ENCODE measurements around the gene MAPK8IP2. TPM values are rescaled to one million over a fixed set of nuclear protein-coding genes. Genes with fewer than 3 reads are reported as not detected.

MAPK8IP2 gene
- total RNA-seq (2022; extraction: Qiagen RNA extraction): 2.5 to 4.0 TPM (median 3.6 TPM) in 5 replicates

DNA sequence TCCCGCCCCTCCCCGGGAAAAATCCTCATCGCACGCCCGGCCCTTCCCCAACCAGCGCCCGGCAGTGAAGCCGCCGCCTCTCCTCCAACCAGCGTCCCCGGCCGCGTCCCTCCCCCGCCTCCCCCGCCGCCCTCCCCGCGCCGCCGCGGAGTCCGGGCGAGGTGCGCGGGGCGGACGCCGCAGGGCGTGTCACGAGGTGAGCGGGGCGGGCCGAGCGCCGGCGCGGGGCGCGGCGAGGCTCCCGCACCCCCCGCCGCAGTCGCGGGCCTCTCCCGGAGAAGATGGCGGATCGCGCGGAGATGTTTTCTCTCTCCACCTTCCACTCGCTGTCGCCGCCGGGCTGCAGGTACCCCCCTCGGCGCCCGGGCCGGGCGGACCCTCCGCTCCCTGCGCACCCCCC lies at the start of gene MAPK8IP2:
Gene MAPK8IP2 (plus strand): TSS at position 256 of the 400 bp plus-strand sequence. CDS start 26 bp downstream, at position 282.

GRCh38 chr22:50562523-50563412 lies 37.8 kb upstream of the MAPK8IP2 start, which contains the start of gene SYCE3:
SYCE3 (minus strand) TSS chr22:50562919; CDS start chr22:50556405, 6,514 bp downstream.

GRCh38 chr22:50577987-50578775 lies 22.4 kb upstream of the MAPK8IP2 start, which contains the start of gene CPT1B:
CPT1B (minus strand) TSS chr22:50578427; CDS start chr22:50577915, 512 bp downstream.

DNA sequence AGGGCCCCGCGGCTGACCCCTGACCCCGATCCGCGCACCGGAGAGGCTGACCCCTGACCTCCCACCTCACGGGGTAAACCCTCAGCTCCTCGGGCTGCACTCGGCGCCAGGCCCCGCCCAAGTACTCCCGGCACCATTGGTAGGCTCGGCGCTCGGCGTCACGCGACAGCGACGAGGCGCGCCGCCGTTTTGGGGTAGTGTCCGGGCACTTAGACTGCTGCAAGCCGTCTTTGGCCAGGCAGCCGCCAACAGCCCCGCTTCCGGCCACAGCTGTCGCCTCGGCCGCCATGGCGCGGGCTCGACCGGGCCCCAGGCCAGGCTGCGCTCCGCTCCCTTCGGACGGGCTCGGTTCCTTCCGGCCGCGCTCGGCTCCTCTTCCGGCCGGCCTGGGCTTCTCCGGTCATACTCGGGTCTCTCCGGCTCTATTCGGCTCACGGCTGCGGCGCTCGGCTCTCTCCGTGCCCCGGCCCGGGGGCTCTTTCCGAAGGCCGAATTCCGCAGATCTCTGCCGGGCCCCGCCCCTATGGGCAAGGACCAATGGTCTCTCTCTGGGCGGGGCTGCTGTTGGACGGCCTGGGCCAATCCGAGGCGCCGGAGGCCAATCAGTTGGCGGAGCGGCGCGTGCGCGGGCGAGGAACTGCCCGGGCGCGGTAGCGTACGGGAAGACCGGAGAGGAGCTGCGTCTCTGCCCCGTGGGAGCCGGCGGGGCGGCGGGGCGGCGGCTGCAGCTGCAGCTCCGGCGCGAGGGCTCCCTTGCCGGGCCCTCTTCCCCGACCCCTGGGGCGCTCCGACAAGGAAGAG lies 17.9 kb upstream of the MAPK8IP2 start, which contains the start of gene CHKB:
Gene CHKB (minus strand): TSS at position 357 of the 801 bp plus-strand sequence. CDS start 68 bp downstream, at position 289.

GRCh38 chr22:50627642-50628542 lies 27.3 kb downstream of the MAPK8IP2 start, which contains the start of gene ARSA:
ARSA (minus strand) TSS chr22:50628152; CDS start chr22:50627779, 373 bp downstream.

Other genes with a start within 250 kb of the MAPK8IP2 start
- gene SBF1, start 125.8 kb upstream of the MAPK8IP2 start, total RNA-seq (2022; extraction: Qiagen RNA extraction): 14.3 to 27.8 TPM (median 25.7 TPM) in 5 replicates
- gene ADM2, start 119.2 kb upstream of the MAPK8IP2 start, total RNA-seq (2022; extraction: Qiagen RNA extraction): 0.38 to 0.62 TPM (median 0.60 TPM) in 5 replicates
- gene MIOX, start 113.9 kb upstream of the MAPK8IP2 start, total RNA-seq (2022; extraction: Qiagen RNA extraction): 0.07 TPM in 1 of 5 replicates, not detected in the others
- gene LMF2, start 93.1 kb upstream of the MAPK8IP2 start, total RNA-seq (2022; extraction: Qiagen RNA extraction): 27.3 to 47.9 TPM (median 46.9 TPM) in 5 replicates
- 32.2 to 35.3 TPM (median 32.7 TPM) in 5 replicates for gene NCAPH2, start 92.6 kb upstream of the MAPK8IP2 start, total RNA-seq (2022; extraction: Qiagen RNA extraction)
- 3.4 to 7.5 TPM (median 4.4 TPM) in 5 replicates for gene SCO2, start 75.2 kb upstream of the MAPK8IP2 start, total RNA-seq (2022; extraction: Qiagen RNA extraction)
- gene TYMP, start 70.8 kb upstream of the MAPK8IP2 start, total RNA-seq (2022; extraction: Qiagen RNA extraction): 9.2 to 17.3 TPM (median 15.2 TPM) in 5 replicates
- gene KLHDC7B, start 54.9 kb upstream of the MAPK8IP2 start, total RNA-seq (2022; extraction: Qiagen RNA extraction): not detected in 5 replicates
- gene SYCE3, start 37.9 kb upstream of the MAPK8IP2 start, total RNA-seq (2022; extraction: Qiagen RNA extraction): 0.40 to 0.91 TPM (median 0.47 TPM) in 3 of 5 replicates, not detected in the others
- 4.5 to 12.2 TPM (median 11.1 TPM) in 5 replicates for gene CPT1B, start 22.4 kb upstream of the MAPK8IP2 start, total RNA-seq (2022; extraction: Qiagen RNA extraction)
- gene CHKB, start 17.9 kb upstream of the MAPK8IP2 start, total RNA-seq (2022; extraction: Qiagen RNA extraction): 11.5 to 19.4 TPM (median 15.2 TPM) in 5 replicates
- gene ARSA, start 27.4 kb downstream of the MAPK8IP2 start, total RNA-seq (2022; extraction: Qiagen RNA extraction): 14.5 to 25.0 TPM (median 22.2 TPM) in 5 replicates
- 2.5 to 5.6 TPM (median 4.2 TPM) in 5 replicates for gene SHANK3, start 72.0 kb downstream of the MAPK8IP2 start, total RNA-seq (2022; extraction: Qiagen RNA extraction)
- gene ACR, start 137.4 kb downstream of the MAPK8IP2 start, total RNA-seq (2022; extraction: Qiagen RNA extraction): 0.08 to 0.15 TPM in 2 of 5 replicates, not detected in the others
- 13.2 to 20.4 TPM (median 18.8 TPM) in 5 replicates for gene RABL2B, start 182.8 kb downstream of the MAPK8IP2 start, total RNA-seq (2022; extraction: Qiagen RNA extraction)

All from A549 treated with dexamethasone at 1 μM for 4 hours (cell line).